NB4 (cell line): Measurements from ENCODE around the gene TCF4.

Experiments used
- MYC ChIP-seq: IDR thresholded peaks from 2 replicates; pipeline ENCODE4 v1.6.1; 2011; ENCODE audit warnings: low read depth, low read length
- POLR2A ChIP-seq: IDR thresholded peaks from 2 replicates; pipeline ENCODE4 v1.6.1; 2011; ENCODE audit warnings: mild to moderate bottlenecking; ENCODE audit not compliant: insufficient read length; ENCODE audit errors: extremely low read depth
- TF ChIP-seq, protein P1 (sequence below): IDR thresholded peaks from one replicate; pipeline ENCODE4 v1.5.1; 2012; ENCODE audit warnings: low read depth, low read length

DNA sequence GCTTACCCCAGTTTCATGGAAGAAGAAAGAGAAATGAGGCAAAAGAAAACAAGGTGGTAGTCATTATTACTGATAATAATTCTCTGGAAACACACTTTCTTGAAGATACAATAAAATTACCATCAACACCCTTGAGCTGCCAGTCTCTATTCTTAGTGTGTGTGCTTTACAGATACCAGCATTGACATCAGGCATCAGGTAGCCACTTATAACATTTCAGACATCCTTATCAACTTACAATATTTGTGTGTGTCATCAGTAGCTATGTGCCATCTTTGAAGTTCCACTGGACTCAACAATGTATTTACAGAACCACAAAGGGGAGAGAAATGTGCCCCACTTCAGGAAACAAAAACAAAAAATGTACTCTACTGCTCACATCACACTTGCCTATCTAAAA, 62.1 kb downstream of the TCF4 start:
- TF ChIP-seq, protein P1, sequence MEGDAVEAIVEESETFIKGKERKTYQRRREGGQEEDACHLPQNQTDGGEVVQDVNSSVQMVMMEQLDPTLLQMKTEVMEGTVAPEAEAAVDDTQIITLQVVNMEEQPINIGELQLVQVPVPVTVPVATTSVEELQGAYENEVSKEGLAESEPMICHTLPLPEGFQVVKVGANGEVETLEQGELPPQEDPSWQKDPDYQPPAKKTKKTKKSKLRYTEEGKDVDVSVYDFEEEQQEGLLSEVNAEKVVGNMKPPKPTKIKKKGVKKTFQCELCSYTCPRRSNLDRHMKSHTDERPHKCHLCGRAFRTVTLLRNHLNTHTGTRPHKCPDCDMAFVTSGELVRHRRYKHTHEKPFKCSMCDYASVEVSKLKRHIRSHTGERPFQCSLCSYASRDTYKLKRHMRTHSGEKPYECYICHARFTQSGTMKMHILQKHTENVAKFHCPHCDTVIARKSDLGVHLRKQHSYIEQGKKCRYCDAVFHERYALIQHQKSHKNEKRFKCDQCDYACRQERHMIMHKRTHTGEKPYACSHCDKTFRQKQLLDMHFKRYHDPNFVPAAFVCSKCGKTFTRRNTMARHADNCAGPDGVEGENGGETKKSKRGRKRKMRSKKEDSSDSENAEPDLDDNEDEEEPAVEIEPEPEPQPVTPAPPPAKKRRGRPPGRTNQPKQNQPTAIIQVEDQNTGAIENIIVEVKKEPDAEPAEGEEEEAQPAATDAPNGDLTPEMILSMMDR, result no peak
- TF ChIP-seq POLR2A (no peak), MYC (no peak)
